HEK293 (cell line): ENCODE measurements around the gene SFXN2.
A peak's percentile ranks its signal among the peaks of the same experiment; 100 is the strongest.

Experiments used
- MEIS1 ChIP-seq: sonication (generic); formaldehyde crosslinking; IDR thresholded peaks from 2 replicates; pipeline ENCODE4 v1.8.1; 2022; ENCODE audit warnings: missing genetic modification reagents, mild to moderate bottlenecking, borderline replicate concordance
- PRDM1 ChIP-seq: fragments of 450-650 bp; formaldehyde crosslinking; IDR thresholded peaks from 2 replicates; pipeline ENCODE4; 2016; ENCODE audit warnings: missing biosample characterization, missing genetic modification characterization
- SALL2 ChIP-seq: fragments of 450-650 bp; formaldehyde crosslinking; IDR thresholded peaks from 2 replicates; pipeline ENCODE4 v1.5.0; 2017; ENCODE audit warnings: missing biosample characterization, mild to moderate bottlenecking, missing genetic modification characterization, borderline replicate concordance
- TRIM28 ChIP-seq: IDR thresholded peaks from 2 replicates; pipeline ENCODE4 v1.6.1; 2011; ENCODE audit warnings: low read length, control low read depth, borderline replicate concordance
- YY1 ChIP-seq: fragments of 450-650 bp; formaldehyde crosslinking; IDR thresholded peaks from 2 replicates; pipeline ENCODE4 v1.5.1; 2018; ENCODE audit warnings: missing biosample characterization, missing genetic modification characterization
- YY2 ChIP-seq: fragments of 450-650 bp; formaldehyde crosslinking; IDR thresholded peaks from 2 replicates; pipeline ENCODE4 v1.5.1; 2016; ENCODE audit warnings: missing biosample characterization, missing genetic modification characterization
- ZFHX2 ChIP-seq: fragments of 450-650 bp; formaldehyde crosslinking; conservative IDR thresholded peaks from 2 replicates; pipeline ENCODE4 v1.5.1; 2016; ENCODE audit warnings: missing biosample characterization, missing genetic modification characterization
- ZNF155 ChIP-seq: fragments of 450-650 bp; formaldehyde crosslinking; IDR thresholded peaks from 2 replicates; pipeline ENCODE4 v1.5.1; 2016; ENCODE audit warnings: missing biosample characterization, missing genetic modification characterization
- ZNF239 ChIP-seq: fragments of 450-650 bp; formaldehyde crosslinking; IDR thresholded peaks from 2 replicates; pipeline ENCODE4 v1.5.1; 2016; ENCODE audit warnings: missing biosample characterization, missing genetic modification characterization
- ZNF311 ChIP-seq: fragments of 450-650 bp; formaldehyde crosslinking; IDR thresholded peaks from 2 replicates; pipeline ENCODE4 v1.5.1; 2017; ENCODE audit warnings: missing biosample characterization, missing genetic modification characterization, borderline replicate concordance
- ZNF341 ChIP-seq: fragments of 450-650 bp; formaldehyde crosslinking; IDR thresholded peaks from 2 replicates; pipeline ENCODE4; 2016; ENCODE audit warnings: low read depth, missing biosample characterization, missing genetic modification characterization
- ZNF350 ChIP-seq: fragments of 450-650 bp; formaldehyde crosslinking; IDR thresholded peaks from 2 replicates; pipeline ENCODE4 v1.5.0; 2017; ENCODE audit warnings: missing biosample characterization, mild to moderate bottlenecking, missing genetic modification characterization
- ZNF530 ChIP-seq: fragments of 450-650 bp; formaldehyde crosslinking; IDR thresholded peaks from 2 replicates; pipeline ENCODE4 v1.5.1; 2016; ENCODE audit warnings: low read depth, missing biosample characterization, missing genetic modification characterization
- ZNF544 ChIP-seq: fragments of 450-650 bp; formaldehyde crosslinking; IDR thresholded peaks from 2 replicates; pipeline ENCODE4 v1.5.0; 2017; ENCODE audit warnings: missing biosample characterization, missing genetic modification characterization
- ZNF600 ChIP-seq: fragments of 450-650 bp; formaldehyde crosslinking; IDR thresholded peaks from 2 replicates; pipeline ENCODE4 v1.5.1; 2016; ENCODE audit warnings: missing biosample characterization, missing genetic modification characterization
- ZNF777 ChIP-seq: fragments of 450-650 bp; formaldehyde crosslinking; IDR thresholded peaks from 2 replicates; pipeline ENCODE4 v1.5.1; 2017; ENCODE audit warnings: missing biosample characterization, missing genetic modification characterization, borderline replicate concordance
- TF ChIP-seq, protein P1 (sequence below): fragments of 450-650 bp; formaldehyde crosslinking; IDR thresholded peaks from 2 replicates; pipeline ENCODE4 v1.5.1; 2017; ENCODE audit warnings: missing biosample characterization, missing genetic modification characterization
- TF ChIP-seq, protein P2 (sequence below): fragments of 450-650 bp; formaldehyde crosslinking; IDR thresholded peaks from 2 replicates; pipeline ENCODE4 v1.5.1; 2016; ENCODE audit warnings: missing biosample characterization, missing genetic modification characterization
- TF ChIP-seq, protein P3 (sequence below): fragments of 450-650 bp; formaldehyde crosslinking; IDR thresholded peaks from 2 replicates; pipeline ENCODE4 v1.5.1; 2016; ENCODE audit warnings: missing biosample characterization, missing genetic modification characterization
- TF ChIP-seq, protein P4 (sequence below): fragments of 450-650 bp; formaldehyde crosslinking; IDR thresholded peaks from 2 replicates; pipeline ENCODE4 v1.5.1; 2016; ENCODE audit warnings: missing biosample characterization, missing genetic modification characterization
- TF ChIP-seq, protein P5 (sequence below): fragments of 450-650 bp; IDR thresholded peaks from 2 replicates; pipeline ENCODE4 v1.5.1; 2018; ENCODE audit warnings: missing biosample characterization, missing genetic modification characterization
- TF ChIP-seq, protein P6 (sequence below): fragments of 450-650 bp; formaldehyde crosslinking; IDR thresholded peaks from 2 replicates; pipeline ENCODE4 v1.5.1; 2016; ENCODE audit warnings: missing biosample characterization, missing genetic modification characterization
- TF ChIP-seq, protein P7 (sequence below): fragments of 450-650 bp; formaldehyde crosslinking; IDR thresholded peaks from 2 replicates; pipeline ENCODE4 v1.5.1; 2017; ENCODE audit warnings: missing biosample characterization, mild to moderate bottlenecking, missing genetic modification characterization, moderate library complexity

Gene SFXN2

DNA sequence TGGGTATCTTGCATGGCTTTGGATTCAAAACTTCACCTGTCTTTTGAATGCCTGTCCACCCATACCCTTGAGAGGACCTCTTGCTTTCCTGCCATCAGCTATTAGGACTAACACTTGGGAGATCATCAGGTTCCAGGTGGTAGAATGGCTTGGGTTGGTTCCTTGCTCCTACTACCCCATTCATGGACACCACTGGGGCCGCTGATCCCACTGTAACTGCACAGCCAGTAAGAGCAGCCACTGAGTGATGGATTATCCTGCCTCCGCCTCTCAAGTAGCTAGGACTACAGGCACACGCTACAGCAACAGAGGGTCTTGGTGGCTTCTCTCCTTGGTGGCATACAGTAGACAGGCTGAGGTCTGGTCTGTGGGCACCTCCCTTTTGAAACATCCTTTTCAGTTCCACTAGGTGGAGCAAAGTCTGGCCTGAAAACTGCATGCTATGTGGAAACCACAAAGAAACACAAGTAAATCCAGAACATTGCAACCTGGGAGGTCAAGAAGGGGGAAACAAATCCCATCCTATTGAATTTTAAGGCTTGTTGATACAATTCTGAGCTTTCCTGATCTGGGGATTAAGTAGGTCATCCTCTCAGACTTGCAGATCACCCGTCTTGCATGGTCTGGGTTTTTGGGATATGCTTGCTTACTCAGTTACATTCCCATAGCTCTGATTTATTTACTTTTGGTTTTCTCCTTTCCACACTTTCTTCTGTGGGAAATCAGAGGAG lies 38.7 kb downstream of the SFXN2 start (continued):
- TF ChIP-seq, protein P1, sequence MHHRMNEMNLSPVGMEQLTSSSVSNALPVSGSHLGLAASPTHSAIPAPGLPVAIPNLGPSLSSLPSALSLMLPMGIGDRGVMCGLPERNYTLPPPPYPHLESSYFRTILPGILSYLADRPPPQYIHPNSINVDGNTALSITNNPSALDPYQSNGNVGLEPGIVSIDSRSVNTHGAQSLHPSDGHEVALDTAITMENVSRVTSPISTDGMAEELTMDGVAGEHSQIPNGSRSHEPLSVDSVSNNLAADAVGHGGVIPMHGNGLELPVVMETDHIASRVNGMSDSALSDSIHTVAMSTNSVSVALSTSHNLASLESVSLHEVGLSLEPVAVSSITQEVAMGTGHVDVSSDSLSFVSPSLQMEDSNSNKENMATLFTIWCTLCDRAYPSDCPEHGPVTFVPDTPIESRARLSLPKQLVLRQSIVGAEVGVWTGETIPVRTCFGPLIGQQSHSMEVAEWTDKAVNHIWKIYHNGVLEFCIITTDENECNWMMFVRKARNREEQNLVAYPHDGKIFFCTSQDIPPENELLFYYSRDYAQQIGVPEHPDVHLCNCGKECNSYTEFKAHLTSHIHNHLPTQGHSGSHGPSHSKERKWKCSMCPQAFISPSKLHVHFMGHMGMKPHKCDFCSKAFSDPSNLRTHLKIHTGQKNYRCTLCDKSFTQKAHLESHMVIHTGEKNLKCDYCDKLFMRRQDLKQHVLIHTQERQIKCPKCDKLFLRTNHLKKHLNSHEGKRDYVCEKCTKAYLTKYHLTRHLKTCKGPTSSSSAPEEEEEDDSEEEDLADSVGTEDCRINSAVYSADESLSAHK = peak; percentile 50; the same call in 1 of the 2 replicates
- peak; percentile 88 for TF ChIP-seq PRDM1 (tag by site-specific recombination)
- TF ChIP-seq ZNF530 = no peak
- TF ChIP-seq ZNF350 (tag by site-specific recombination) = no peak
- no peak for TF ChIP-seq TRIM28
- TF ChIP-seq ZNF341 (tag by site-specific recombination) = no peak
- TF ChIP-seq, protein P2, sequence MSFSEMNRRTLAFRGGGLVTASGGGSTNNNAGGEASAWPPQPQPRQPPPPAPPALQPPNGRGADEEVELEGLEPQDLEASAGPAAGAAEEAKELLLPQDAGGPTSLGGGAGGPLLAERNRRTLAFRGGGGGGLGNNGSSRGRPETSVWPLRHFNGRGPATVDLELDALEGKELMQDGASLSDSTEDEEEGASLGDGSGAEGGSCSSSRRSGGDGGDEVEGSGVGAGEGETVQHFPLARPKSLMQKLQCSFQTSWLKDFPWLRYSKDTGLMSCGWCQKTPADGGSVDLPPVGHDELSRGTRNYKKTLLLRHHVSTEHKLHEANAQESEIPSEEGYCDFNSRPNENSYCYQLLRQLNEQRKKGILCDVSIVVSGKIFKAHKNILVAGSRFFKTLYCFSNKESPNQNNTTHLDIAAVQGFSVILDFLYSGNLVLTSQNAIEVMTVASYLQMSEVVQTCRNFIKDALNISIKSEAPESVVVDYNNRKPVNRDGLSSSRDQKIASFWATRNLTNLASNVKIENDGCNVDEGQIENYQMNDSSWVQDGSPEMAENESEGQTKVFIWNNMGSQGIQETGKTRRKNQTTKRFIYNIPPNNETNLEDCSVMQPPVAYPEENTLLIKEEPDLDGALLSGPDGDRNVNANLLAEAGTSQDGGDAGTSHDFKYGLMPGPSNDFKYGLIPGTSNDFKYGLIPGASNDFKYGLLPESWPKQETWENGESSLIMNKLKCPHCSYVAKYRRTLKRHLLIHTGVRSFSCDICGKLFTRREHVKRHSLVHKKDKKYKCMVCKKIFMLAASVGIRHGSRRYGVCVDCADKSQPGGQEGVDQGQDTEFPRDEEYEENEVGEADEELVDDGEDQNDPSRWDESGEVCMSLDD (tag by site-specific recombination) = no peak
- TF ChIP-seq ZFHX2 (tag by site-specific recombination) = no peak
- TF ChIP-seq, protein P3, sequence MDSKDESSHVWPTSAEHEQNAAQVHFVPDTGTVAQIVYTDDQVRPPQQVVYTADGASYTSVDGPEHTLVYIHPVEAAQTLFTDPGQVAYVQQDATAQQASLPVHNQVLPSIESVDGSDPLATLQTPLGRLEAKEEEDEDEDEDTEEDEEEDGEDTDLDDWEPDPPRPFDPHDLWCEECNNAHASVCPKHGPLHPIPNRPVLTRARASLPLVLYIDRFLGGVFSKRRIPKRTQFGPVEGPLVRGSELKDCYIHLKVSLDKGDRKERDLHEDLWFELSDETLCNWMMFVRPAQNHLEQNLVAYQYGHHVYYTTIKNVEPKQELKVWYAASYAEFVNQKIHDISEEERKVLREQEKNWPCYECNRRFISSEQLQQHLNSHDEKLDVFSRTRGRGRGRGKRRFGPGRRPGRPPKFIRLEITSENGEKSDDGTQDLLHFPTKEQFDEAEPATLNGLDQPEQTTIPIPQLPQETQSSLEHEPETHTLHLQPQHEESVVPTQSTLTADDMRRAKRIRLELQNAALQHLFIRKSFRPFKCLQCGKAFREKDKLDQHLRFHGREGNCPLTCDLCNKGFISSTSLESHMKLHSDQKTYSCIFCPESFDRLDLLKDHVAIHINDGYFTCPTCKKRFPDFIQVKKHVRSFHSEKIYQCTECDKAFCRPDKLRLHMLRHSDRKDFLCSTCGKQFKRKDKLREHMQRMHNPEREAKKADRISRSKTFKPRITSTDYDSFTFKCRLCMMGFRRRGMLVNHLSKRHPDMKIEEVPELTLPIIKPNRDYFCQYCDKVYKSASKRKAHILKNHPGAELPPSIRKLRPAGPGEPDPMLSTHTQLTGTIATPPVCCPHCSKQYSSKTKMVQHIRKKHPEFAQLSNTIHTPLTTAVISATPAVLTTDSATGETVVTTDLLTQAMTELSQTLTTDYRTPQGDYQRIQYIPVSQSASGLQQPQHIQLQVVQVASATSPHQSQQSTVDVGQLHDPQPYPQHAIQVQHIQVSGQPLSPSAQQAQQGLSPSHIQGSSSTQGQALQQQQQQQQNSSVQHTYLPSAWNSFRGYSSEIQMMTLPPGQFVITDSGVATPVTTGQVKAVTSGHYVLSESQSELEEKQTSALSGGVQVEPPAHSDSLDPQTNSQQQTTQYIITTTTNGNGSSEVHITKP (tag by site-specific recombination) = peak; percentile 56
- TF ChIP-seq MEIS1 (CRISPR knock-in tag) = no peak
- TF ChIP-seq ZNF155 (tag by site-specific recombination) = no peak
- TF ChIP-seq ZNF777 (tag by site-specific recombination) = no peak
- no peak for TF ChIP-seq ZNF311 (tag by site-specific recombination)
- TF ChIP-seq ZNF600 (tag by site-specific recombination) = peak; percentile 85
- no peak for TF ChIP-seq SALL2
- TF ChIP-seq YY2 (tag by site-specific recombination) = no peak
- TF ChIP-seq, protein P4, sequence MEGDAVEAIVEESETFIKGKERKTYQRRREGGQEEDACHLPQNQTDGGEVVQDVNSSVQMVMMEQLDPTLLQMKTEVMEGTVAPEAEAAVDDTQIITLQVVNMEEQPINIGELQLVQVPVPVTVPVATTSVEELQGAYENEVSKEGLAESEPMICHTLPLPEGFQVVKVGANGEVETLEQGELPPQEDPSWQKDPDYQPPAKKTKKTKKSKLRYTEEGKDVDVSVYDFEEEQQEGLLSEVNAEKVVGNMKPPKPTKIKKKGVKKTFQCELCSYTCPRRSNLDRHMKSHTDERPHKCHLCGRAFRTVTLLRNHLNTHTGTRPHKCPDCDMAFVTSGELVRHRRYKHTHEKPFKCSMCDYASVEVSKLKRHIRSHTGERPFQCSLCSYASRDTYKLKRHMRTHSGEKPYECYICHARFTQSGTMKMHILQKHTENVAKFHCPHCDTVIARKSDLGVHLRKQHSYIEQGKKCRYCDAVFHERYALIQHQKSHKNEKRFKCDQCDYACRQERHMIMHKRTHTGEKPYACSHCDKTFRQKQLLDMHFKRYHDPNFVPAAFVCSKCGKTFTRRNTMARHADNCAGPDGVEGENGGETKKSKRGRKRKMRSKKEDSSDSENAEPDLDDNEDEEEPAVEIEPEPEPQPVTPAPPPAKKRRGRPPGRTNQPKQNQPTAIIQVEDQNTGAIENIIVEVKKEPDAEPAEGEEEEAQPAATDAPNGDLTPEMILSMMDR (tag by site-specific recombination) = peak; percentile 45; the same call in 1 of the 2 replicates
- TF ChIP-seq, protein P5, sequence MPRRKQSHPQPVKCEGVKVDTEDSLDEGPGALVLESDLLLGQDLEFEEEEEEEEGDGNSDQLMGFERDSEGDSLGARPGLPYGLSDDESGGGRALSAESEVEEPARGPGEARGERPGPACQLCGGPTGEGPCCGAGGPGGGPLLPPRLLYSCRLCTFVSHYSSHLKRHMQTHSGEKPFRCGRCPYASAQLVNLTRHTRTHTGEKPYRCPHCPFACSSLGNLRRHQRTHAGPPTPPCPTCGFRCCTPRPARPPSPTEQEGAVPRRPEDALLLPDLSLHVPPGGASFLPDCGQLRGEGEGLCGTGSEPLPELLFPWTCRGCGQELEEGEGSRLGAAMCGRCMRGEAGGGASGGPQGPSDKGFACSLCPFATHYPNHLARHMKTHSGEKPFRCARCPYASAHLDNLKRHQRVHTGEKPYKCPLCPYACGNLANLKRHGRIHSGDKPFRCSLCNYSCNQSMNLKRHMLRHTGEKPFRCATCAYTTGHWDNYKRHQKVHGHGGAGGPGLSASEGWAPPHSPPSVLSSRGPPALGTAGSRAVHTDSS (tag by site-specific recombination) = no peak
- TF ChIP-seq, protein P6, sequence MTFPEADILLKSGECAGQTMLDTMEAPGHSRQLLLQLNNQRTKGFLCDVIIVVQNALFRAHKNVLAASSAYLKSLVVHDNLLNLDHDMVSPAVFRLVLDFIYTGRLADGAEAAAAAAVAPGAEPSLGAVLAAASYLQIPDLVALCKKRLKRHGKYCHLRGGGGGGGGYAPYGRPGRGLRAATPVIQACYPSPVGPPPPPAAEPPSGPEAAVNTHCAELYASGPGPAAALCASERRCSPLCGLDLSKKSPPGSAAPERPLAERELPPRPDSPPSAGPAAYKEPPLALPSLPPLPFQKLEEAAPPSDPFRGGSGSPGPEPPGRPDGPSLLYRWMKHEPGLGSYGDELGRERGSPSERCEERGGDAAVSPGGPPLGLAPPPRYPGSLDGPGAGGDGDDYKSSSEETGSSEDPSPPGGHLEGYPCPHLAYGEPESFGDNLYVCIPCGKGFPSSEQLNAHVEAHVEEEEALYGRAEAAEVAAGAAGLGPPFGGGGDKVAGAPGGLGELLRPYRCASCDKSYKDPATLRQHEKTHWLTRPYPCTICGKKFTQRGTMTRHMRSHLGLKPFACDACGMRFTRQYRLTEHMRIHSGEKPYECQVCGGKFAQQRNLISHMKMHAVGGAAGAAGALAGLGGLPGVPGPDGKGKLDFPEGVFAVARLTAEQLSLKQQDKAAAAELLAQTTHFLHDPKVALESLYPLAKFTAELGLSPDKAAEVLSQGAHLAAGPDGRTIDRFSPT (tag by site-specific recombination) = no peak
- no peak for TF ChIP-seq ZNF239 (tag by site-specific recombination)
- no peak for TF ChIP-seq YY1 (tag by site-specific recombination)
- TF ChIP-seq, protein P7, sequence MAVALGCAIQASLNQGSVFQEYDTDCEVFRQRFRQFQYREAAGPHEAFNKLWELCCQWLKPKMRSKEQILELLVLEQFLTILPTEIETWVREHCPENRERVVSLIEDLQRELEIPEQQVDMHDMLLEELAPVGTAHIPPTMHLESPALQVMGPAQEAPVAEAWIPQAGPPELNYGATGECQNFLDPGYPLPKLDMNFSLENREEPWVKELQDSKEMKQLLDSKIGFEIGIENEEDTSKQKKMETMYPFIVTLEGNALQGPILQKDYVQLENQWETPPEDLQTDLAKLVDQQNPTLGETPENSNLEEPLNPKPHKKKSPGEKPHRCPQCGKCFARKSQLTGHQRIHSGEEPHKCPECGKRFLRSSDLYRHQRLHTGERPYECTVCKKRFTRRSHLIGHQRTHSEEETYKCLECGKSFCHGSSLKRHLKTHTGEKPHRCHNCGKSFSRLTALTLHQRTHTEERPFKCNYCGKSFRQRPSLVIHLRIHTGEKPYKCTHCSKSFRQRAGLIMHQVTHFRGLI = no peak
- no peak for TF ChIP-seq ZNF544 (tag by site-specific recombination)
